NOMO-1 treated with DMSO at 0.1 percent for 48 hours (cell line): ENCODE results near the gene RAD51B.

ENCODE experiments used
- DNase-seq: peaks from one replicate; lab custom pipeline; 2025; ENCODE audit not compliant: unreplicated experiment; lab: John Stamatoyannopoulos, UW

The RAD51B gene

GRCh38 chr14:68229423-68230100, 410.0 kb downstream of the RAD51B start:
- no peak for DNase-seq

DNA sequence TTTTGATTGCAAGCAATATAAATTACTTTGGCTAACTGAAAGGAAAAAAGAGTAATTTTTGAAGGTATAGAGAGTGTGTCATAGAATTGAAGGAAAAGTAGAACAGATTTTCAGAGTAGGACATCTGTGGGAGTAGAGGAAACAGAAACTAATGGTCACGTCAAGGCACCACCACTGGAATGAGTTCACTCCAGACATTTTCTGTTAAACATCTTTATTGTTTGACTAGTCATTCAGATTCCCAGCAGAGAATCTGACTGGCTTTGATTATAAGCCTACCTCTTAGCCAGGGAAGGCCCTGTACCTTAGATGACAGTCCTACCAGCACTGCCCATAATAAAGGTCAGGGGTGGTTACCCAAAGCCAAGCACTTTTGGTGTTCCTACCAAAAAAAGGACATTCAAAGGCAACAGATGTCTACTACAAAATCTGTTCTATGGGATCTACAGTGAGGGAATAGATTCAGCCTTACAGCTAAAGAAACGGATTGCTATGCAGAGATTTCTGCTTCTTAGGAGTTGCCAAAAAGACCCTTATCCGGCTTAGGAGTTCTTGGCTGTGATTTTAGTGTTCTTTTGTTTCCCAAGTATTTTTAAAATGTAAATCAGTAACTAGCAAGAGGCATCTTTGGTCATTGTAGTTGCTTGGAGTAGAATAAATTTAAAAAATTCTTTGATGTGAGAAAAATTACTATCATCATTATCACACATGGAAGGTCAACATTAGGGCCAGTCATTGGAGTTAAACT, 410.8 kb downstream of the RAD51B start:
- DNase-seq = no peak

- DNase-seq = no peak
Measured at GRCh38 chr14:68230950-68231717, 411.6 kb downstream of the RAD51B start.

DNA sequence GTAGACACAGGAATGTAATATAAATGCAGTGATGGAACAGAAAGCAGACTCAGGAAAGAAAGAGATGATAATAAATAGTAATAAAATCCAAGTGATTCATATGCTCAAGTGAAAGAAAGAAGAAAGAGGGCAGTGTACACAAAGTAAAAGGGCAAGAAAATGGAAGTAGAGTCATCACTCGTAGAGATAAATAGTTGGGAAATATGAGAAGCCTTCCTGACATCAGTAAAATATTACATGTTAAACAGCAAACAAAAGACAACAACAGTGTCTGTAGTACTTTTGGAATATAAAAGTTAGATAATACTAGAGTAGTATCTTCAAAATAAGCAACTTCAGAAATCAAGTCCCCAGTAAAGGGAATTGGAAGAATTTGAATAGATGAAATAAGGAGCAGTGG, 412.3 kb downstream of the RAD51B start:
- DNase-seq = no peak

DNA sequence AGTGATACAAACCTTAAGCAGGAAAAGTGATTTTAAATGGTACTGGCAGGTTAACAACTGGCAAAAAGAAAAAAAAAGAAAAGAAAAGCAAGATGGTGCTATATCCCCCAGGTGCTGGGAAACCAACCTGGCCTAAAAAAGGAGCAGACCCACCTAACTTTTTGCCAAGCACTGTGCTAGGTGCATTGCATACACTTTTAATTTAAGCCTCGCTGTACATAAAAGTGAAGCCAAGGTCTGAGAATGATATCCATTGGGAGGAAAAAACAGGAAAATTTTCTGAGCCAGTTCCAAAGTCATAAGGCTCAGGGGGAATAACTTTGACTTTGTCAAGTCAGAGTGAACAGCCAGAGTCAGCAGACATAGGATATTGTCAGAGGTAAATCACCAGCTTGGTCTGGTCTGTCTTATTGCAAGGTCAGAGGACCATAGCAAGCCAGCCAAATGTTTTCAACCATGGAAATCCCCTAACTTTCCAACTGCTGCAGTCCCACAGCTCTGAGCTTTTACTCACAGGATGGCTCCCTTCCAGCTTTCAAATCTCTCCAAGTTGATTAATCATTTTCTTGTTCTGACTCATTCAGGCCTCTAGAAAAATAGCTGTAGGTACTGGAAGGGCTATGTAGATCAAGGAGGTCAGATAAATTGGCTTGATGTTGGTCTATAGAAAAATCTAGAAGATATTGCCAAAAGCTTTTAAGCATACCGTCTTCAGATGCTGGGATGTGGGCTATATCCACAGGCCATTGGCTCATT, 412.9 kb downstream of the RAD51B start:
- no peak for DNase-seq

- DNase-seq = no peak
Measured at GRCh38 chr14:68233101-68233784, 413.7 kb downstream of the RAD51B start.

GRCh38 chr14:68234101-68234905, 414.7 kb downstream of the RAD51B start:
- no peak for DNase-seq

DNA sequence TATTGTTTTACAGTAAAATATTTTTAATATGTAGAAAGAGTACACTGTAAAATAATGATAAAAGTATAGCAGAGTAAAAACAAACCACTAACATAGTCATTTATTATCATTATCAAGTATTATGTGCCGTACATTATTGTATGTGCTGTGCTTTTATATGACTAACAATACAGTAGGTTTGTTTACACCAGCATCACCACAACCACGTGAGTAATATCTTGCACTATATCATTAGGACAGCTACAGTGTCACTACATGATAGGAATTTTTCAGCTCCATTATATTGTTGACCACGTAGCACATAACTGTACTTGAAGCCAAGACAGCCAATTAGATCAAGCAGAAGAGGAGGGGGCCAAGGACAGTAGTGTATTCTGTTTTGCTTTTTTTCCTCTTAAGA, 415.4 kb downstream of the RAD51B start:
- no peak for DNase-seq

GRCh38 chr14:68236582-68237458, 417.2 kb downstream of the RAD51B start:
- no peak for DNase-seq

GRCh38 chr14:68238551-68238950, 419.0 kb downstream of the RAD51B start:
- DNase-seq = no peak

GRCh38 chr14:68238976-68239375, 419.4 kb downstream of the RAD51B start:
- no peak for DNase-seq

DNA sequence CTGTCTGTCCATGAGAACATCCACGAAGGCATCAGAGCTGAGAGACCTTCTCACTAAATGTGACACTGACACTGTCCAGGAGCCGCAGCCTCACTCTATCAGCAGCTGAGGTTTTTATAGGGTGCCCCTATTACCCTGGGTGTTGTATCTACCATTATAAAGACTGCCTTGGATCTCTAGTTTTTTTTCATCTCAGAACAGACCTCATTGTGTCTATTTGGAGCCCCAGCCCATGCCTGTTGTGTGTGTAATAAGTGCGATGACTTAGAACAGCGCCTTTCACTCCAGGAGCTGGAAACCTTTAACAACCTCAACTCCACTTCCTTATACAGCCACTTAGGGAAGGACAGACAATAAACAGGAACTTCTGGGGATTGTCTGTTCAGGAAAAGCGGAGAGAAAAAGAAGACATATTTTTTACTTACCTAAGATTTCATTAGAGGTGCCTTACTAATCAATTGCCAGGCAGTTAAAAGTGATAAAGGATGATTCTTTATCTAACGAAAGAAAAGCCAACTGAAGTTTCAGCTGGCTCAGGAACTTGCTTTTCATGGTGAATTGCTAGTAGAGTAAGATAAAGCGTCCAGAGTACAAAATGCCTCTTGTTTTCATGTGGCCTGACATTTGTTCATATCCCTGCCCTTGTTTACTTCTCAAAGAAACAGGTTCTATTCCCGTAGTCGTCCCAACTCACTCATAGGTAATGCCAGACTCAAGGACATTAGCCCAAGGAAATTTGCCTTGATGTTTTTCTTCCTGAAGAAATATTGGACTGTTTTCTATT, 420.6 kb downstream of the RAD51B start:
- DNase-seq = no peak

GRCh38 chr14:68241862-68242487, 422.4 kb downstream of the RAD51B start:
- no peak for DNase-seq

DNA sequence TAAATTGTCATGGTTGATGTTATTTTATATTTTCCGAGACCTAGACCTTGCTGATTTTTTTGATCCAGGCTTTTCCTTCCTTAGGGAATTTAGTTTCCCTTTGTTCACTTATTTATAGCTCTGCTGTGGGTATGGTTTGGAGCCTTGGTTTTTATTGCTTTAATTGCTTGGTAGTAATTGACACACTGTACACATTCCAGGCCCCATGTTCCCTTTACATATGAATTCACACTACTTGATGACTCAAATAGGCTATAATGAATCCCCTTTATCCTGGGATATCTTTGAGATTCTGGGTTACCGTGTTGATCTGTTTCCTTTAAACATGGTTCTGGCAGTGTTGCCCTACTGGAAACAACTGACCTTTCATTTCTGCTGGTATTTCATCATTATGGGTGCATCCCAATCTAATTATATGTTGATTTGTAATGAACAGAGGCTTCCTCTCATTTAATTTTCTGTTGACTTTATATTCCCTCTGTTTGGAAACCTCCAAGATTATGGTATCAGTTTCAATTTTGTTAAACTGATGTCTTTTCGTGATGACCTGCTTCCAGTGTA, 424.0 kb downstream of the RAD51B start:
- DNase-seq = no peak

DNA sequence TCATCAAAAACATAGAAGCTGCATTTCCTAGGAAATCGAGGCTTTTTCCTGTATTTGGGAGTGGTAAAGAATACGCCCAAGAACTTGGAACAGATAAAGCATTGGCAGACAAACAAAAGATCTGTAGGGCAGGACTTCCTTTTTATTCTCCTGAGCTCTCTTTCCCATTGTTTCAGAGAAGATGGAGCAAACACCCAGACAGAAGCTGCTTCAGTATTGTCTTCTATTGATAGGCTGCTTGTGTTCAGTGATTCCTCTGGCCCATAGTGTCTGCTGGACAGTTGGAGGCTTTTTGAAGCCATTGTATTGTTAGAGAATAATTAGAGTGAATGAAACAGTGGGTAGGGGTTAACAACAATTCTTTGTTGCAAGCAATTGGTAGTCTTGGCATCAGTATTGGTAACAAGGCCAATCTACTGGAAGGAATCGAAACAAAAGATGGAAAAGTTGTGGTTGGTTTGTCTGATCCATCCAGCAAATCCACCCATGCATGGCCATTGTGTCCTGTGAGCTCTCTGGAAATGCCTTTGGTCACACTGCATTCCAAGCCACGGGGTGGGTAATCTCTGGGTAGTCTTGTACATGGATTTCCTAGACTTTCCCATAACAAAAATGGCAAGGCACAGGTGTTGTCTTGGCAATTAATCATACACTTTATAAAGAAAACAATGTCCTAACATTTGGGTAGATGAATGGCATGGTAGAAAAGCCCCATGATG, 424.8 kb downstream of the RAD51B start:
- DNase-seq = no peak

GRCh38 chr14:68245146-68246073, 425.8 kb downstream of the RAD51B start:
- DNase-seq = no peak
